Mesothelial cell of epicardium (in vitro differentiated cells): ENCODE data around the gene NECTIN2. TPM values are rescaled to one million over a fixed set of nuclear protein-coding genes. Genes with fewer than 3 reads are reported as not detected.
"Not testable (repeated sequence)": the region's sequence is repeated elsewhere in the genome, so short reads cannot be mapped to it uniquely, and the experiment has no call there.

Source experiments
- DNase-seq, 2 experiments: peaks; one replicate each; pipeline ENCODE4 v3.0.0; 2021; ENCODE audit warnings: low spot score in 2 of 2; ENCODE audit not compliant: unreplicated experiment in 2 of 2
- H3K27ac Mint-ChIP-seq: 2 replicates; pipeline ENCODE4 v1.8.0; 2021; ENCODE audit warnings: mixed read lengths
- H3K27me3 Mint-ChIP-seq: 2 replicates; pipeline ENCODE4 v1.8.0; 2021; ENCODE audit warnings: low read depth, mixed read lengths
- H3K36me3 Mint-ChIP-seq: 2 replicates; pipeline ENCODE4 v1.8.0; 2021; ENCODE audit warnings: mixed read lengths
- H3K4me1 Mint-ChIP-seq: 2 replicates; pipeline ENCODE4 v1.8.0; 2021; ENCODE audit warnings: mixed read lengths
- H3K4me3 Mint-ChIP-seq: 2 replicates; pipeline ENCODE4 v1.8.0; 2021; ENCODE audit warnings: mild to moderate bottlenecking, moderate library complexity, mixed read lengths
- H3K9me3 Mint-ChIP-seq: 2 replicates; pipeline ENCODE4 v1.8.0; 2021; ENCODE audit warnings: mixed read lengths
- total RNA-seq: library from RNA; stranded (reverse); gene quantifications from 3 replicates; pipeline ENCODE4 v1.2.1, GENCODE V29; 2021
- TF ChIP-seq, protein P1 (sequence below): fragments of 200-600 bp; sonication (generic); IDR thresholded peaks from one replicate; pipeline ENCODE4 v1.5.0; 2021; ENCODE audit warnings: antibody characterized with exemption; ENCODE audit not compliant: unreplicated experiment

NECTIN2 gene
- total RNA-seq, 1 donor from 2014 or later = 300 TPM

DNA sequence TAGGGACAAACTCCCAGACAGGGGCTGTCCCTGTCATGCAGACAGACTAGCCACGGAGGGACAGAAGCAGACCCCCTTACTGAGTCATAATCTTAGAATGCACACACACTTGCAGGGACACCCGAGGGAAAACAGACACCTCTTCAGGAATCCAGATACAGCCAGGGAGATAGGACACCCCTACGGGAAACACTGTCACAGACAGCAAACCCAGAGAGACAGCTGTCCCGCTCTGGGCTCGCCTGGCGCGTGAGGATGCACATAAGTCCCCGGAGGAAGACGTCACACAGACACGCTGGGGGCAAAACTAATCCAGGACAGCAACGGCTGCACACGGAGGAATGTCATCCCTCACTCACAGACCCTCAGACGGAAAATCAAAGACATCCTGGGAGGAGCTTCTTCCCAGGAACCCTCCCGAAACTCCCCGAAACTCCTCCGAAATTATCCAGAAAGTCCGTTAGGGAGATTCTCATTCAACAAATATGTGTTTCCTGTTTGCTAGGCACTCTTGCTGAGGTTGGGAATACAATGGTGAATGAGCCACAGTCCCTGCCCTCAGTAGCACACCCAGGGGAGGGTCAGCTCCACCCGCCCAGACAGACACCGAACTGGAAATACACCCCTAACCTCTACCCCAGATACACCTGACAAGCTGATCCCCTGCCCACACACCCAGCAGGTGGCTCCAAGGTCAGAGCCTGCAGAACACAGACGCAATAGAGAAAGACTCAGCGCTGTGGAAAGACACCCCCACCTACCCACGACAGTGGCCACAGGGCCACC lies 29.8 kb downstream of the NECTIN2 start:
- Mint-ChIP-seq H3K4me1 (peaks cover 29% of the 10 kb centered on the region), H3K9me3 (no peaks in the 10 kb centered on the region), H3K36me3 (peaks cover 34% of the 10 kb centered on the region), H3K27ac (peak overlapping the region; percentile 67), H3K27me3 (no peaks in the 10 kb centered on the region), H3K4me3 (no peak overlapping the region)
- TF ChIP-seq, protein P1, sequence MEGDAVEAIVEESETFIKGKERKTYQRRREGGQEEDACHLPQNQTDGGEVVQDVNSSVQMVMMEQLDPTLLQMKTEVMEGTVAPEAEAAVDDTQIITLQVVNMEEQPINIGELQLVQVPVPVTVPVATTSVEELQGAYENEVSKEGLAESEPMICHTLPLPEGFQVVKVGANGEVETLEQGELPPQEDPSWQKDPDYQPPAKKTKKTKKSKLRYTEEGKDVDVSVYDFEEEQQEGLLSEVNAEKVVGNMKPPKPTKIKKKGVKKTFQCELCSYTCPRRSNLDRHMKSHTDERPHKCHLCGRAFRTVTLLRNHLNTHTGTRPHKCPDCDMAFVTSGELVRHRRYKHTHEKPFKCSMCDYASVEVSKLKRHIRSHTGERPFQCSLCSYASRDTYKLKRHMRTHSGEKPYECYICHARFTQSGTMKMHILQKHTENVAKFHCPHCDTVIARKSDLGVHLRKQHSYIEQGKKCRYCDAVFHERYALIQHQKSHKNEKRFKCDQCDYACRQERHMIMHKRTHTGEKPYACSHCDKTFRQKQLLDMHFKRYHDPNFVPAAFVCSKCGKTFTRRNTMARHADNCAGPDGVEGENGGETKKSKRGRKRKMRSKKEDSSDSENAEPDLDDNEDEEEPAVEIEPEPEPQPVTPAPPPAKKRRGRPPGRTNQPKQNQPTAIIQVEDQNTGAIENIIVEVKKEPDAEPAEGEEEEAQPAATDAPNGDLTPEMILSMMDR = no peak
- DNase-seq = no peak

GRCh38 chr19:44876930-44877535 lies 30.9 kb downstream of the NECTIN2 start:
- Mint-ChIP-seq H3K4me1 (peaks cover 29% of the 10 kb centered on the region), H3K27ac (peak overlapping the region; percentile 61), H3K9me3 (no peaks in the 10 kb centered on the region), H3K4me3 (no peak overlapping the region), H3K27me3 (no peaks in the 10 kb centered on the region), H3K36me3 (peaks cover 32% of the 10 kb centered on the region)
- DNase-seq = no peak
- TF ChIP-seq, protein P1 = no peak

- no peak for DNase-seq
Measured at GRCh38 chr19:44878120-44878865, 32.2 kb downstream of the NECTIN2 start.

GRCh38 chr19:44879309-44880065 lies 33.4 kb downstream of the NECTIN2 start:
- H3K4me1 Mint-ChIP-seq = peaks cover 34% of the 10 kb centered on the region
- TF ChIP-seq, protein P1 = no peak
- no peak for DNase-seq
- no peaks in the 10 kb centered on the region for H3K27me3 Mint-ChIP-seq
- no peak overlapping the region for H3K4me3 Mint-ChIP-seq
- peaks cover 19% of the 10 kb centered on the region for H3K36me3 Mint-ChIP-seq
- H3K9me3 Mint-ChIP-seq = no peaks in the 10 kb centered on the region
- peak overlapping the region; percentile 27 for H3K27ac Mint-ChIP-seq

More at GRCh38 chr19:44878120-44878865, 32.2 kb downstream of the NECTIN2 start:
- Mint-ChIP-seq H3K27me3 (no peaks in the 10 kb centered on the region), H3K36me3 (peaks cover 23% of the 10 kb centered on the region), H3K4me1 (peaks cover 29% of the 10 kb centered on the region), H3K27ac (peak overlapping the region; percentile 72), H3K9me3 (no peaks in the 10 kb centered on the region), H3K4me3 (no peak overlapping the region)
- TF ChIP-seq, protein P1 = no peak

GRCh38 chr19:44882063-44882462 lies 36.0 kb downstream of the NECTIN2 start:
- peaks cover 24% of the 10 kb centered on the region for H3K36me3 Mint-ChIP-seq
- no peaks in the 10 kb centered on the region for H3K9me3 Mint-ChIP-seq
- no peaks in the 10 kb centered on the region for H3K27me3 Mint-ChIP-seq
- H3K4me1 Mint-ChIP-seq = peaks cover 31% of the 10 kb centered on the region
- no peak for DNase-seq
- peak overlapping the region; percentile 68 for H3K27ac Mint-ChIP-seq
- H3K4me3 Mint-ChIP-seq = no peak overlapping the region
- TF ChIP-seq, protein P1 = no peak

DNA sequence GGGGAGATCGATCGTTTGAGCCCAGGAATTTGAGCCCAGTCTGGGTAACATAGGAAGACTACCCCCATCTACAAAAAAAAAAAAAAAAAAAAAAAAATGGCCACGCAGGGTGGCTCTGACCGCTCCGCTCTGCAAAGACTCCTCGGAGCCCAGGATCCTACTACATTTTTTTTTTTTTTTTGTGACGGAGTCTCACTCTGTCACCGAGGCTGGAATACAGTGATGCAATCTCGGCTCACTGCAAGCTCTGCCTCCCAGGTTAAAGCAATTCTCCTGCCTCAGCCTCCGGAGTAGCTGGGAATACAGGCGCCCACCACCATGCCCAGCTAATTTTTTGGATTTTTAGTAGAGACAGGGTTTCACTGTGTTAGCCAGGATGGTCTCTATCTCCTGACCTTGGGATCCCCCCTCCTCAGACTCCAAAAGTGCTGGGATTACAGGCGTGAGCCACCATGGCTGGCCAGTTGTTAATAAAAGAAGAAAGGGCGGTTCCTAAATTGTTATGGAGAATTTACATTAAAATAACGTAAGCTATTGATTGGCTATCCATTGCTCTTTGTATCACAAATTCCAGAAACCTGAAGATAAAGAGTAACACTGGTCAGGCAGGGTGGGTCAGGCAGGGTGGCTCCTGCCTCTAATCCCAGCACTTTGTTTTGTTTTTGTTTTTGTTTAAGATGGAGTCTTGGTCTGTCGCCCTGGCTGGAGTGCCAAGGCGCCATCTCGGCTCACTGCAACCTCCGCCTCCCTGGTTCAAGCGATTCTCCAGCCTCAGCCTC lies 36.7 kb downstream of the NECTIN2 start:
- H3K27me3 Mint-ChIP-seq, H3K9me3 Mint-ChIP-seq, H3K4me3 Mint-ChIP-seq, DNase-seq: not testable (repeated sequence)
- Mint-ChIP-seq H3K36me3 (peaks cover 28% of the 10 kb centered on the region), H3K27ac (peak overlapping the region; percentile 56), H3K4me1 (peaks cover 26% of the 10 kb centered on the region)
